Measurements from ENCODE around the gene DUSP22.

- TF ChIP-seq, protein P1, sequence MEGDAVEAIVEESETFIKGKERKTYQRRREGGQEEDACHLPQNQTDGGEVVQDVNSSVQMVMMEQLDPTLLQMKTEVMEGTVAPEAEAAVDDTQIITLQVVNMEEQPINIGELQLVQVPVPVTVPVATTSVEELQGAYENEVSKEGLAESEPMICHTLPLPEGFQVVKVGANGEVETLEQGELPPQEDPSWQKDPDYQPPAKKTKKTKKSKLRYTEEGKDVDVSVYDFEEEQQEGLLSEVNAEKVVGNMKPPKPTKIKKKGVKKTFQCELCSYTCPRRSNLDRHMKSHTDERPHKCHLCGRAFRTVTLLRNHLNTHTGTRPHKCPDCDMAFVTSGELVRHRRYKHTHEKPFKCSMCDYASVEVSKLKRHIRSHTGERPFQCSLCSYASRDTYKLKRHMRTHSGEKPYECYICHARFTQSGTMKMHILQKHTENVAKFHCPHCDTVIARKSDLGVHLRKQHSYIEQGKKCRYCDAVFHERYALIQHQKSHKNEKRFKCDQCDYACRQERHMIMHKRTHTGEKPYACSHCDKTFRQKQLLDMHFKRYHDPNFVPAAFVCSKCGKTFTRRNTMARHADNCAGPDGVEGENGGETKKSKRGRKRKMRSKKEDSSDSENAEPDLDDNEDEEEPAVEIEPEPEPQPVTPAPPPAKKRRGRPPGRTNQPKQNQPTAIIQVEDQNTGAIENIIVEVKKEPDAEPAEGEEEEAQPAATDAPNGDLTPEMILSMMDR (IDR thresholded peaks at IDR 0.05; ENCODE audit: low read depth, low read length) = no peak
- no peak for TF ChIP-seq EZH2phosphoT487 (IDR thresholded peaks at IDR 0.05; ENCODE audit: low read depth)
Observed at GRCh38 chr6:308768-309167, 16.5 kb downstream of the DUSP22 start.
